Peyer's patch (tissue), 4 donors: Measurements from ENCODE around the gene KCNMA1. TPM values are rescaled to one million over a fixed set of nuclear protein-coding genes. Genes with fewer than 3 reads are reported as not detected.

Experiments used
- DNase-seq, 3 donors: peaks; one replicate each; pipeline ENCODE4 v3.0.0-alpha.2; 2017 to 2019
- H3K27ac ChIP-seq, 4 donors: fragments of 200-600 bp; sonication (generic); one replicate each; pipeline ENCODE4 v1.5.1; 2016 to 2019
- H3K27me3 ChIP-seq, 2 donors: fragments of 200-600 bp; sonication (generic); one replicate each; pipeline ENCODE4 v1.5.1; 2019
- H3K36me3 ChIP-seq, 3 donors: fragments of 200-600 bp; sonication (generic); one replicate each; pipeline ENCODE4 v1.5.1; 2016 to 2019
- H3K4me1 ChIP-seq, 4 donors: fragments of 200-600 bp; sonication (generic); one replicate each; pipeline ENCODE4 v1.5.1; 2016 to 2019
- H3K4me3 ChIP-seq, 4 donors: fragments of 200-600 bp; sonication (generic); 1 replicate in 3 of 4; 2 replicates in 1 of 4; pipeline ENCODE4 v1.5.1; 2016 to 2019; ENCODE audit warnings: mild to moderate bottlenecking in 1 of 4
- H3K9me3 ChIP-seq, 4 donors: fragments of 200-600 bp; sonication (generic); one replicate each; pipeline ENCODE4 v1.5.1; 2016 to 2019; ENCODE audit warnings: mild to moderate bottlenecking in 1 of 4
- CTCF ChIP-seq, 6 experiments: fragments of 450-650 bp in 4 of 6; fragments of 200-600 bp in 2 of 6; sonication (generic) in 1 of 6; IDR thresholded peaks; one replicate each; pipeline ENCODE4 v1.5.1; 2017 to 2019; ENCODE audit warnings: antibody characterized with exemption in 6 of 6, mild to moderate bottlenecking in 3 of 6, moderate library complexity in 1 of 6
- POLR2A ChIP-seq, 2 donors: fragments of 450-650 bp; IDR thresholded peaks; one replicate each; pipeline ENCODE4 v1.5.1; 2017; ENCODE audit warnings: antibody characterized with exemption in 2 of 2, mild to moderate bottlenecking in 2 of 2, moderate library complexity in 2 of 2
- total RNA-seq, 4 donors: library from RNA; depleted of rRNA; stranded (reverse); fragments of >200 nt; gene quantifications; one replicate each; pipeline ENCODE4 v1.1.0, GENCODE V29; 2016

Gene KCNMA1
- total RNA-seq, 4 donors from 2014 or later, result 17.8 to 29.1 (median 23.9) TPM

- Histone ChIP-seq H3K27me3 (no peaks in the 10 kb centered on the region), H3K9me3 (no peaks in the 10 kb centered on the region), H3K27ac (no peak overlapping the region), H3K4me3 (no peak overlapping the region), H3K4me1 (peaks cover 0 to 5% (median 0%) of the 10 kb centered on the region in 4 donors), H3K36me3 (no peaks in the 10 kb centered on the region)
- TF ChIP-seq POLR2A (IDR thresholded peaks at IDR 0.05), result no peak
- no peak for TF ChIP-seq CTCF (IDR thresholded peaks at IDR 0.05)
- no peak for DNase-seq
Measured at GRCh38 chr10:77678146-77678545, 40.5 kb upstream of the KCNMA1 start.

GRCh38 chr10:77675347-77675746, 37.7 kb upstream of the KCNMA1 start:
- Histone ChIP-seq H3K27me3 (no peaks in the 10 kb centered on the region), H3K36me3 (no peaks in the 10 kb centered on the region), H3K27ac (no peak overlapping the region), H3K9me3 (no peaks in the 10 kb centered on the region), H3K4me1 (no peaks in the 10 kb centered on the region), H3K4me3 (no peak overlapping the region)
- no peak for TF ChIP-seq POLR2A (IDR thresholded peaks at IDR 0.05)
- TF ChIP-seq CTCF (IDR thresholded peaks at IDR 0.05), result no peak
- no peak for DNase-seq

DNA sequence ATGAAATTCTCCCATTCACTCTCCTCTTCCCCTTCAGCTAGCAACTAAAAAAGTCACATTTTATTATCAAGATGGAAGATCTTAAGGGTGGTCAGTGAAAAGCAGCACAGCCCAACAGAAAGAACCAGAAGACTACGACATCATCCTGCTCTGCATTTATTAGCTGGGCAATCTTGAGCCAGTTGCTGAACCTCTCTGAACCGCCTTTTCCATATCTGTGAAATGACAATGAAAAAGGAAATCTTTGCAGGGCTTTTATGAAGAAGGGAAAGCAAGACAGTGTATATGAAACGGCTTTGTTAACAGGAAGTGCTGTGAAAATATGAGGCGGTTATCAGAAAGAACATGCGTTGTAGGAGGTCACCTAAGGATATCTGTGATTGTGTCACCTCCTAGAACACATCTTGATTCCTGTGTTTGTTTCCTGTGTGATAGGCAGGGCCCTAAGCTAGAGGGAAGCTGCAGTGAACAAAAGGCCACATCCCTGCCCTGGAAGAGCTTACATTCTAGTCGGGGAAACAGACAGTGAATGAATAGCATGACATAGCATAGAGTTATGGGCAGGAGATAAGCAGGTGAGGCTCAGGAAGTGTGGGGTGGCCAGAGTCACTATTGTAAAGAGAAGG, 36.0 kb upstream of the KCNMA1 start:
- Histone ChIP-seq H3K27ac (no peak overlapping the region), H3K27me3 (no peaks in the 10 kb centered on the region), H3K4me1 (no peaks in the 10 kb centered on the region), H3K4me3 (no peak overlapping the region), H3K36me3 (no peaks in the 10 kb centered on the region), H3K9me3 (no peaks in the 10 kb centered on the region)
- no peak for DNase-seq
- TF ChIP-seq POLR2A (IDR thresholded peaks at IDR 0.05) (no peak), CTCF (IDR thresholded peaks at IDR 0.05) (no peak)

DNA sequence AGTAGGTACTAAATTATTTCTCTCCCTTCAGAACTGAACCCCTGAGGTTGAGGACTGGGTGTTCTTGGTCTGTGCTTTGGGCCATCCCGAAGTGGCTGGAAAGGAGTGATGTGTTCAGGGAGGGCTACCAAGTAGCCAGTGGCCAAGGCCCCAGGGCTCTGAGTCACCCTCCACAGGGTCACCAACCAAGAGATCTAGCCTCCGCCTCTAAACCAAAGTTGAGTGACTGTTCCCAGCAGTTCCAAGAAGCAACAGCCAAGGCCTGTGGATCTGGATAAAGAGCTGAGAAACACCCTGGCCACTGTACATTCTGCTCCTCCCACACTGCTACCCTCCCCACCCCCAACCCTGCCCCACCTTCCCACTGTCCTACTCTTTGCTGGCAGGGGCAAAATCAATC, 35.5 kb upstream of the KCNMA1 start:
- TF ChIP-seq POLR2A (IDR thresholded peaks at IDR 0.05), result no peak
- TF ChIP-seq CTCF (IDR thresholded peaks at IDR 0.05), result no peak
- H3K4me1 ChIP-seq, result no peaks in the 10 kb centered on the region
- H3K27ac ChIP-seq, result no peak overlapping the region
- H3K9me3 ChIP-seq, result no peaks in the 10 kb centered on the region
- no peaks in the 10 kb centered on the region for H3K27me3 ChIP-seq
- H3K36me3 ChIP-seq, result no peaks in the 10 kb centered on the region
- H3K4me3 ChIP-seq, result no peak overlapping the region
- DNase-seq, result no peak

DNA sequence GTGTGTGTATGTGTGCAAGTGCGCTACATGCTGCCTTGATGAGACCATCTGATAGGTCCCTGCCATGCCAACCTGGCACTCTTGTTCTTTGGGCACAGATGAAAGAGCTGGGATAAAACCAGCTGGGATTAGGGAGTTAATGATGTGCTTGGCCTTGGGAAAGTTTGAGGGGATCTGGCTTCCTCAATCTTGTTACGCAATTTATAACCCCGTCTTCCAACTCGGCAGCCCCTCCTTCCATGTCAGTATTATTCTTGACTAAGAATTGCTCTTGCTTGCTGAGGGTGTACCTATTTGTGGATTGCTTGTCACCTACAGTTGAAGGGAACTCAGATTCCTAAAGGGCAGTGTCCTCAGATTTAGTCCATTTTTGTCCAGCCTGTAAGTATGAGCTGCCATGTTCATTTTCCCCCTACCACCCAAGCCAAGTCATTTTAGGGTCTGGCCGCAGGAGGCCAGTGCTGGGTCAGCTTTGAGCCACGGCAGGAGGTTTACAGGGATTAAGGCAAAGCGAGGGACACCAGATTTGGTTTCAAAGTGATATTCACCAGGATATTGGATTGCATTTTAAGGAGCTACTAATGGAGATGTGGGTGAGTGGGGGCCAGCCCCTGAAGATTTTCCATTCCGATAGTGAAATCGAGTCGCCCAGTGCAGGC, 34.1 kb upstream of the KCNMA1 start:
- TF ChIP-seq CTCF (IDR thresholded peaks at IDR 0.05), result no peak
- no peak for TF ChIP-seq POLR2A (IDR thresholded peaks at IDR 0.05)
- Histone ChIP-seq H3K27ac (no peak overlapping the region), H3K36me3 (no peaks in the 10 kb centered on the region), H3K27me3 (no peaks in the 10 kb centered on the region), H3K4me1 (no peaks in the 10 kb centered on the region), H3K4me3 (no peak overlapping the region), H3K9me3 (no peaks in the 10 kb centered on the region)
- no peak for DNase-seq
